ENCODE results near the gene RDX.
A peak's percentile ranks its signal among the peaks of the same experiment; 100 is the strongest.

Gene RDX

GRCh38 chr11:110173811-110174644 is 122.4 kb downstream of the RDX start:
- peak; percentile 88 for DNase-seq (ENCODE audit: low read depth, low spot score)

GRCh38 chr11:110172468-110173065 is 123.8 kb downstream of the RDX start:
- Histone ChIP-seq H3K4me3 (ENCODE audit: low read length) (no peak overlapping the region), H3K36me3 (ENCODE audit: control insufficient read depth, insufficient read depth, low read length) (no peaks in the 10 kb centered on the region), H3K9me3 (ENCODE audit: control insufficient read depth, insufficient read depth, low read length) (no peaks in the 10 kb centered on the region), H3K27ac (ENCODE audit: low read length) (no peak overlapping the region), H3K27me3 (ENCODE audit: control insufficient read depth, insufficient read depth, low read length) (no peaks in the 10 kb centered on the region), H3K4me1 (ENCODE audit: control insufficient read depth, insufficient read depth, low read length) (peaks cover 9% of the 10 kb centered on the region)
- DNase-seq (ENCODE audit: low read depth, low spot score) = no peak
- no CpG with 5 or more reads among the region's 11 CpGs for WGBS (ENCODE audit: insufficient coverage, insufficient read length)

More at GRCh38 chr11:110173811-110174644, 122.4 kb downstream of the RDX start:
- WGBS (ENCODE audit: insufficient coverage, insufficient read length) = no CpG with 5 or more reads among the region's 14 CpGs
- Histone ChIP-seq H3K27me3 (ENCODE audit: control insufficient read depth, insufficient read depth, low read length) (no peaks in the 10 kb centered on the region), H3K9me3 (ENCODE audit: control insufficient read depth, insufficient read depth, low read length) (no peaks in the 10 kb centered on the region), H3K27ac (ENCODE audit: low read length) (no peak overlapping the region), H3K4me1 (ENCODE audit: control insufficient read depth, insufficient read depth, low read length) (peaks cover 9% of the 10 kb centered on the region), H3K4me3 (ENCODE audit: low read length) (no peak overlapping the region), H3K36me3 (ENCODE audit: control insufficient read depth, insufficient read depth, low read length) (no peaks in the 10 kb centered on the region)

- WGBS (ENCODE audit: insufficient coverage, insufficient read length) = no CpG with 5 or more reads among the region's 2 CpGs
- Histone ChIP-seq H3K9me3 (ENCODE audit: control insufficient read depth, insufficient read depth, low read length) (no peaks in the 10 kb centered on the region; the same call in 1 of the 2 replicates), H3K36me3 (ENCODE audit: control insufficient read depth, insufficient read depth, low read length) (0 out of 2 replicates have a peak, but pooled peaks cover 5% of the 10 kb centered on the region), H3K4me3 (ENCODE audit: low read length) (no peak overlapping the region), H3K27ac (ENCODE audit: low read length) (no peak overlapping the region), H3K4me1 (ENCODE audit: control insufficient read depth, insufficient read depth, low read length) (peaks cover 1% of the 10 kb centered on the region; the same call in 1 of the 2 replicates), H3K27me3 (ENCODE audit: control insufficient read depth, insufficient read depth, low read length) (no peaks in the 10 kb centered on the region)
- DNase-seq (ENCODE audit: low read depth, low spot score) = no peak
Measured at GRCh38 chr11:110169738-110170137, 126.7 kb downstream of the RDX start.

- H3K27ac ChIP-seq (ENCODE audit: low read length) = no peak overlapping the region
- H3K27me3 ChIP-seq (ENCODE audit: control insufficient read depth, insufficient read depth, low read length) = no peaks in the 10 kb centered on the region
- no peaks in the 10 kb centered on the region; the same call in 1 of the 2 replicates for H3K9me3 ChIP-seq (ENCODE audit: control insufficient read depth, insufficient read depth, low read length)
- WGBS (ENCODE audit: insufficient coverage, insufficient read length) = no CpG with 5 or more reads among the region's 5 CpGs
- H3K4me3 ChIP-seq (ENCODE audit: low read length) = no peak overlapping the region
- DNase-seq (ENCODE audit: low read depth, low spot score) = no peak
- no peaks in the 10 kb centered on the region for H3K4me1 ChIP-seq (ENCODE audit: control insufficient read depth, insufficient read depth, low read length)
- H3K36me3 ChIP-seq (ENCODE audit: control insufficient read depth, insufficient read depth, low read length) = 0 out of 2 replicates have a peak, but pooled peaks cover 5% of the 10 kb centered on the region
Measured at GRCh38 chr11:110168033-110168803, 128.2 kb downstream of the RDX start.

- Histone ChIP-seq H3K9me3 (ENCODE audit: control insufficient read depth, insufficient read depth, low read length) (no peaks in the 10 kb centered on the region; the same call in 1 of the 2 replicates), H3K27me3 (ENCODE audit: control insufficient read depth, insufficient read depth, low read length) (no peaks in the 10 kb centered on the region), H3K4me3 (ENCODE audit: low read length) (no peak overlapping the region), H3K4me1 (ENCODE audit: control insufficient read depth, insufficient read depth, low read length) (no peaks in the 10 kb centered on the region), H3K36me3 (ENCODE audit: control insufficient read depth, insufficient read depth, low read length) (0 out of 2 replicates have a peak, but pooled peaks cover 5% of the 10 kb centered on the region), H3K27ac (ENCODE audit: low read length) (no peak overlapping the region)
- no peak for DNase-seq (ENCODE audit: low read depth, low spot score)
- WGBS (ENCODE audit: insufficient coverage, insufficient read length) = no CpG with 5 or more reads among the region's 28 CpGs
Measured at GRCh38 chr11:110165039-110165925, 131.1 kb downstream of the RDX start.

- Histone ChIP-seq H3K27me3 (ENCODE audit: control insufficient read depth, insufficient read depth, low read length) (no peaks in the 10 kb centered on the region; the same call in 1 of the 2 replicates), H3K4me3 (ENCODE audit: low read length) (no peak overlapping the region), H3K4me1 (ENCODE audit: control insufficient read depth, insufficient read depth, low read length) (no peaks in the 10 kb centered on the region), H3K27ac (ENCODE audit: low read length) (no peak overlapping the region), H3K36me3 (ENCODE audit: control insufficient read depth, insufficient read depth, low read length) (0 out of 2 replicates have a peak, but pooled peaks cover 5% of the 10 kb centered on the region), H3K9me3 (ENCODE audit: control insufficient read depth, insufficient read depth, low read length) (no peaks in the 10 kb centered on the region; the same call in 1 of the 2 replicates)
- DNase-seq (ENCODE audit: low read depth, low spot score) = no peak
Measured at GRCh38 chr11:110162216-110162615, 134.2 kb downstream of the RDX start.

- H3K27me3 ChIP-seq (ENCODE audit: control insufficient read depth, insufficient read depth, low read length) = no peaks in the 10 kb centered on the region; the same call in 1 of the 2 replicates
- H3K27ac ChIP-seq (ENCODE audit: low read length) = no peak overlapping the region
- H3K36me3 ChIP-seq (ENCODE audit: control insufficient read depth, insufficient read depth, low read length) = 0 out of 2 replicates have a peak, but pooled peaks cover 5% of the 10 kb centered on the region
- DNase-seq (ENCODE audit: low read depth, low spot score) = no peak
- H3K9me3 ChIP-seq (ENCODE audit: control insufficient read depth, insufficient read depth, low read length) = no peaks in the 10 kb centered on the region; the same call in 1 of the 2 replicates
- no CpG with 5 or more reads among the region's 9 CpGs for WGBS (ENCODE audit: insufficient coverage, insufficient read length)
- no peak overlapping the region for H3K4me3 ChIP-seq (ENCODE audit: low read length)
- H3K4me1 ChIP-seq (ENCODE audit: control insufficient read depth, insufficient read depth, low read length) = no peaks in the 10 kb centered on the region
Measured at GRCh38 chr11:110161061-110161460, 135.4 kb downstream of the RDX start.

- no peaks in the 10 kb centered on the region; the same call in 1 of the 2 replicates for H3K27me3 ChIP-seq (ENCODE audit: control insufficient read depth, insufficient read depth, low read length)
- WGBS (ENCODE audit: insufficient coverage, insufficient read length) = no CpG with 5 or more reads among the region's 2 CpGs
- no peak for DNase-seq (ENCODE audit: low read depth, low spot score)
- no peak overlapping the region for H3K27ac ChIP-seq (ENCODE audit: low read length)
- H3K9me3 ChIP-seq (ENCODE audit: control insufficient read depth, insufficient read depth, low read length) = no peaks in the 10 kb centered on the region; the same call in 1 of the 2 replicates
- H3K36me3 ChIP-seq (ENCODE audit: control insufficient read depth, insufficient read depth, low read length) = 0 out of 2 replicates have a peak, but pooled peaks cover 5% of the 10 kb centered on the region
- H3K4me1 ChIP-seq (ENCODE audit: control insufficient read depth, insufficient read depth, low read length) = no peaks in the 10 kb centered on the region
- no peak overlapping the region for H3K4me3 ChIP-seq (ENCODE audit: low read length)
Measured at GRCh38 chr11:110160437-110160836, 136.0 kb downstream of the RDX start.

- H3K27me3 ChIP-seq (ENCODE audit: control insufficient read depth, insufficient read depth, low read length) = no peaks in the 10 kb centered on the region; the same call in 1 of the 2 replicates
- no peak overlapping the region for H3K27ac ChIP-seq (ENCODE audit: low read length)
- no peak for DNase-seq (ENCODE audit: low read depth, low spot score)
- H3K36me3 ChIP-seq (ENCODE audit: control insufficient read depth, insufficient read depth, low read length) = 0 out of 2 replicates have a peak, but pooled peaks cover 2% of the 10 kb centered on the region
- no peaks in the 10 kb centered on the region for H3K4me1 ChIP-seq (ENCODE audit: control insufficient read depth, insufficient read depth, low read length)
- no peak overlapping the region for H3K4me3 ChIP-seq (ENCODE audit: low read length)
- H3K9me3 ChIP-seq (ENCODE audit: control insufficient read depth, insufficient read depth, low read length) = no peaks in the 10 kb centered on the region
- whole genome bisulfite sequencing (ENCODE audit: insufficient coverage, insufficient read length) = no CpG with 5 or more reads among the region's 3 CpGs
Measured at GRCh38 chr11:110160016-110160415, 136.4 kb downstream of the RDX start.

Data from iPS DF 6.9 (cell line).